Left ventricle myocardium inferior (tissue), 1 donor: ENCODE data around the gene CCDC6. TPM values are rescaled to one million over a fixed set of nuclear protein-coding genes. Genes with fewer than 3 reads are reported as not detected.

Experiments used
- DNase-seq: peaks from one replicate; pipeline ENCODE4 v3.0.0-alpha.2; 2020
- H3K27ac ChIP-seq: fragments of 200-600 bp; replicated peaks from 2 replicates; pipeline ENCODE4 v1.8.0; 2021
- H3K27me3 ChIP-seq: fragments of 200-600 bp; 2 replicates; pipeline ENCODE4 v1.8.0; 2021; ENCODE audit warnings: low read depth
- H3K36me3 ChIP-seq: fragments of 200-600 bp; 2 replicates; pipeline ENCODE4 v1.8.0; 2021
- H3K4me1 ChIP-seq: fragments of 200-600 bp; 2 replicates; pipeline ENCODE4 v1.8.0; 2021
- H3K4me3 ChIP-seq: fragments of 200-600 bp; 2 replicates; pipeline ENCODE4 v1.8.0; 2021; ENCODE audit warnings: mild to moderate bottlenecking, moderate library complexity
- H3K9me3 ChIP-seq: fragments of 200-600 bp; replicated peaks from 2 replicates; pipeline ENCODE4 v1.8.0; 2021
- CTCF ChIP-seq: fragments of 200-600 bp; IDR thresholded peaks from 2 replicates; pipeline ENCODE4 v1.8.0; 2021; ENCODE audit warnings: antibody characterized with exemption, mild to moderate bottlenecking, borderline replicate concordance
- intact Hi-C: fragments of 100-400 bp; cut with micrococcal nuclease; formaldehyde crosslinking; loops from one replicate; pipeline ENCODE4 v1.11.0; 2022
- total RNA-seq: library from RNA; stranded (reverse); fragmentation: NEBNext Ultra II Directional; extraction: Animal tissue kit (Norgen Biotek cat#: 25700); gene quantifications from one replicate; pipeline ENCODE4 v1.2.1, GENCODE V29; 2021
- donor health status: DM: no; HTN: yes; CAD: no; lungs with severe emphysema.

CCDC6 gene
- total RNA-seq, 1 donor from 2014 or later: 16.4 TPM

DNA sequence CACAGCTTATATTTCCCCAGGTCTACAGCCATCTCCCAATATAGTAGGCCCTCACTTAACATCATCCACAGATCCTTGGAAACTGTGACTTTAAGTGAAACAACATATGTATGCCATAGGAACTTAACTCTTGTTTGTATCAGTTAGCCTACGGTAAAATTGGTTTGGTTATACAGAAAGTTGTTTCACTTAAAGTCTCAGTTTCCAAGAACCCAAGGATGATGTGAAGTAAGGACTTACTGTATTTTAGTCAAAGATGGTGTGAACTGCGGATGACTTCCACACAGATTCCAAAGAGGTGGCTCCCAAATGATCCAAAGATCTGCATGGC is 96.7 kb downstream of the CCDC6 start:
- H3K4me1 ChIP-seq: peaks cover 25% of the 10 kb centered on the region
- H3K4me3 ChIP-seq: no peak overlapping the region
- peak overlapping the region; percentile 73 for H3K27ac ChIP-seq
- H3K27me3 ChIP-seq: no peaks in the 10 kb centered on the region
- no peak for TF ChIP-seq CTCF
- H3K36me3 ChIP-seq: peaks cover 76% of the 10 kb centered on the region
- no peak for DNase-seq
- intact Hi-C loops: loop anchor here (5.0 kb wide), 1 partner anchor 182 kb away; no protein-coding TSS in a partner anchor
- no peaks in the 10 kb centered on the region for H3K9me3 ChIP-seq

DNA sequence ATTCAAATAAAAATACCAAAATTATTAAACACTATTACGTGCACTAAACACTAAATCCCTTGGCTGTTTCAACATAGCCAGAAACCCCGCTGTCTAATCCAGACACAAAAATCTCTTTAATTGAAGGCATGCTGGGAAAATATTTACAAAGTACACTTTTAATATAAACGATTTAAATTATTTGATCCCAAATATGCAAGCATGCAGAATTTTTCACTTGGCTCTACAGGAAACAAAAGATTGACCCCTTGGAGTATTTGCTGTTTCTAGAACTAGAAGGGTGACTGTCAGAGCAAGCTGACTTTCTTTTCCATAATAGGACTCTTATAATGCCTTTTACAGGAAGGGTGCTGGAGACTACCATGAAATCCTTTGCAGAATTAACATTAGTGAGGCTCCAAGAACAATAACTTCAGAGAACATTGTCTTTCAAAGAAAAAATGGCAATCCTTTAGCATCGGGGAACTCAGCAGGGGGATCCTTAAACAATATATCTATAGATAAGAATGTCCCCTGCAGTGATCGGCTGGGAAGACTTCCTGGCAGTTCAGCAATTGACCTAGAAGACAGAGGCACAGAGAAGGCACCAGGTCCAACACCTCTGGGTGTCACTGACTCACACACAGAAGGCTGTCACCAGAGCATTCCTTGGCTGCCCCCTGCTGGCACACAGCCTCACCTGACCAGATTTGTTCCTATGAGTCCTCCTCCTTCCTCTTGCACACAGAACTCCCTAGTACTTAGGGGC is 97.3 kb downstream of the CCDC6 start:
- intact Hi-C loops: loop anchor here (5.0 kb wide), 1 partner anchor 182 kb away; no protein-coding TSS in a partner anchor
- Histone ChIP-seq H3K4me1 (peaks cover 25% of the 10 kb centered on the region), H3K27me3 (no peaks in the 10 kb centered on the region), H3K36me3 (peaks cover 81% of the 10 kb centered on the region), H3K9me3 (no peaks in the 10 kb centered on the region), H3K27ac (peak overlapping the region; percentile 73), H3K4me3 (no peak overlapping the region)
- peak; percentile 72 for TF ChIP-seq CTCF
- peak; percentile 72 for DNase-seq

DNA sequence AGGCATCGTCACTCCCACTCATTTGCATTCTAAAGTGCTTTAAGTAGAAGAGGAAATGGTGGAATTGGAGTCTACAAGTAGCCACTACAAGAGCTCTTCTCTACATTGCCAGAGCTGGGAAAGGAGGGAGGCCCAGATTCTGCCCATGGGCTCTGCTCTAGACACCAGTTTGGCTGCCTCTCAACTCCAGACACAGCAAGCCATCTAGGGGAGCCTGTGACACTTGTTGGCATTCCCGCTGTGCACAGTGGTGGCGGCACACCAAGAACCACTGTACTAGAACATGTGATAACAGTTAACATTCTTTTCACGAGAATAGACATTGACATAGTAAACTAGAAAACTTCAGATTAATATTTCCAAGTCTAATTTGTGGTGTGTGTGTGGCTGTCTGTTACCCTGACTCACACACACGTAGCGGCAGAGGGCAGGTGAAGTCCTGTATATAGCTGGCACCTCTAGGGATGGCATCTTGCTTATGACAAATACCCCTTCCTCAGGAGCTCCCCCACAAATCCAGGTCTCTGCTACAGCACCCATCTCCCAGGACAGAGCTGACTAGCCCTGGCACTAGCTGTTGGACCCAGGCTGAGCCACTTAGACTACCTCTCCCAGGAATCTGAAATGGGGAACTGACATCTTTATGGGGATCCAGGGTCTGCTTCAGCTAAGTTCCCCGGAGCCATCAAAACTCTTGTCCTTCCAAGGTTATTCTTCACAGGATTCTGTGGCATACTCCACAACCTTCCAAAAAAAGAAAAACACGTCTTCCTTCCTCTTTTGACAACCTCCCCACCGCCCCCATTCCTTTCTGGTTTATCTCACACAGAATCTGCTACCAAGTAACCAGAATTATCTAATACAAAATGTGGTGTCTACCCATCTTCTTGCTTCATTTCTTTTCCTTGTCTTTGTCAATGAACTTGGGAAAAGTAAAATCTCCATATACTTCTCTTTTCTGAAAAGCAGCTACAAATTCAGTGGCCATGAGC is 98.4 kb downstream of the CCDC6 start:
- DNase-seq: peak; percentile 60
- intact Hi-C loops: loop anchor here (5.0 kb wide), 1 partner anchor 181 kb away; no protein-coding TSS in a partner anchor
- peaks cover 83% of the 10 kb centered on the region for H3K36me3 ChIP-seq
- H3K4me3 ChIP-seq: no peak overlapping the region
- peak overlapping the region; percentile 73 for H3K27ac ChIP-seq
- TF ChIP-seq CTCF: no peak
- no peaks in the 10 kb centered on the region for H3K9me3 ChIP-seq
- peaks cover 25% of the 10 kb centered on the region for H3K4me1 ChIP-seq
- no peaks in the 10 kb centered on the region for H3K27me3 ChIP-seq

- peak; percentile 50 for TF ChIP-seq CTCF
- DNase-seq: no peak
- Histone ChIP-seq H3K4me3 (no peak overlapping the region), H3K4me1 (peaks cover 25% of the 10 kb centered on the region), H3K9me3 (no peaks in the 10 kb centered on the region), H3K27ac (no peak overlapping the region), H3K36me3 (peaks cover 73% of the 10 kb centered on the region), H3K27me3 (no peaks in the 10 kb centered on the region)
- intact Hi-C loops: loop anchor here (5.0 kb wide), 1 partner anchor 178 kb away; no protein-coding TSS in a partner anchor
Measured at GRCh38 chr10:59805014-59805413, 101.3 kb downstream of the CCDC6 start.

- Histone ChIP-seq H3K4me3 (no peak overlapping the region), H3K27me3 (no peaks in the 10 kb centered on the region), H3K4me1 (peaks cover 20% of the 10 kb centered on the region), H3K36me3 (peaks cover 78% of the 10 kb centered on the region), H3K27ac (no peak overlapping the region), H3K9me3 (no peaks in the 10 kb centered on the region)
- intact Hi-C loops: no loop called here
- TF ChIP-seq CTCF: no peak
- no peak for DNase-seq
Measured at GRCh38 chr10:59804220-59804619, 102.1 kb downstream of the CCDC6 start.
